Activated CD8-positive, alpha-beta memory T cell treated with anti-CD3 and anti-CD28 coated beads, Interleukin-2, amount 50 U/mL, for 1 hour (primary cell): ENCODE data around the gene FRG2B.
"Not testable (repeated sequence)": the region's sequence is repeated elsewhere in the genome, so short reads cannot be mapped to it uniquely, and the experiment has no call there.

ENCODE experiments used
- DNase-seq: peaks from one replicate; pipeline ENCODE4 v3.0.0-alpha.2; 2020; ENCODE audit errors: extremely low read depth

FRG2B gene

DNA sequence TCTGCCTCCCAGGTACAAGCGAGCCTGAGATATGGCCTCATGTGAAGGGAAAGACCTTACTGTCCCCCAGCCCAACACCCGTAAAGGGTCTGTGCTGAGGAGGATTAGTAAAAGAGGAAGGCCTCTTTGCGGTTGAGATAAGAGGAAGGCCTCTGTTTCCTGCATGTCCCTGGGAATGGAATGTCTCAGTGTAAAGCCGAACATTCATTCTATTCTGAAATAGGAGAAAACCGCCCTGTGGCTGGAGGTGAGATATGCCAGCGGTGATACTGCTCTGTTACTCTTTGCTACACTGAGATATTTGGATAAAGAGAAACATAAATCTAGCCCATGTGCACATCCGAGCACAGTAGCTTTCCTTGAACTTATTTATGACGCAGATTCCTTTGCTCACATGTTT is 26.7 kb downstream of the FRG2B start:
- DNase-seq: not testable (repeated sequence)

GRCh38 chr10:133592716-133593115 is 33.9 kb downstream of the FRG2B start:
- no peak for DNase-seq

- no peak for DNase-seq
These were observed 35.6 kb downstream of the FRG2B start for GRCh38 chr10:133590970-133591359.

GRCh38 chr10:133590226-133590969 is 36.2 kb downstream of the FRG2B start:
- DNase-seq: no peak

GRCh38 chr10:133577037-133577436 is 49.6 kb downstream of the FRG2B start:
- DNase-seq: not testable (repeated sequence)
